ENCODE data around the gene CCDC117.
"Not testable (repeated sequence)": the region's sequence is repeated elsewhere in the genome, so short reads cannot be mapped to it uniquely, and the experiment has no call there.

CCDC117 gene, protein sequence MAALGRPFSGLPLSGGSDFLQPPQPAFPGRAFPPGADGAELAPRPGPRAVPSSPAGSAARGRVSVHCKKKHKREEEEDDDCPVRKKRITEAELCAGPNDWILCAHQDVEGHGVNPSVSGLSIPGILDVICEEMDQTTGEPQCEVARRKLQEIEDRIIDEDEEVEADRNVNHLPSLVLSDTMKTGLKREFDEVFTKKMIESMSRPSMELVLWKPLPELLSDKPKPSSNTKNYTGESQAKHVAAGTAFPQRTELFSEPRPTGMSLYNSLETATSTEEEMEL

DNA sequence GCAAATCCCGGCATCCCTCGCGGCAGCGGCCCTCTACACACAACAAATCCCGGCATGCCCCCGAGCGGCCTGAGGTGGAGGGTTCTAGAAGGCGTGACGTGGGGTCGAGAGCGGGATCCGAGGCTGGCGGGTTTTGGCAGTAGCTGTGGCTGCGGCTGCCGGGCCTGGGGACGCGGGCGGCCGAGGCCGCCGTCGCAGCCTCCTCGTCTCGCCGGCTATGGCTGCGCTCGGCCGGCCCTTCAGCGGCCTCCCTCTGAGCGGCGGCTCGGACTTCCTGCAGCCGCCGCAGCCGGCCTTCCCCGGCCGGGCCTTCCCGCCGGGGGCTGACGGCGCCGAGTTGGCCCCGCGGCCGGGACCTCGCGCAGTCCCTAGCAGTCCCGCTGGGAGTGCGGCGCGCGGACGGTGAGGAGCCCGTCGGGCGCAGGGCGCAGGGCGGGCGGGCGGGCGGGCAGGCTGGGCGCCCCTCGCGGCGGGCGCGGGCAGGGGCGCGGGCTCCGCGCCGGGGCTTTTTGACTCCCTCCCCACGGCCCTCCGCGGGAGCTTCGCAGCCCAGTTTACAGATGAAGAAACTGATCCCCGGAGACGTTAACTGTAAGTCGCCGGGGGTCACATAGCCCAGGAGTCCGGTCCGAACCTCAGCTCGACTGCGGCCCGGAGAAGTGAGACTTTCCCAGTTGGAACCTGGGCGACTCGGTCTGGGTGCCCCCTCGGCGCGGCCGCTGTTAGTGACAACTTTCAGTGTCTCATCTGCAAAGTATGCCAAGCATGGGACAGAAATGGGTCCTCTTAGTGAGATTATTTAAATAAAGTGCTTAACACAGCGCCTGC is at the start of gene CCDC117:
Gene CCDC117, plus strand, starts transcription at position 63 of the 828 bp plus-strand sequence. Its CDS starts 155 bp downstream, at position 218.
- DNase-seq, result peak; percentile 93

DNA sequence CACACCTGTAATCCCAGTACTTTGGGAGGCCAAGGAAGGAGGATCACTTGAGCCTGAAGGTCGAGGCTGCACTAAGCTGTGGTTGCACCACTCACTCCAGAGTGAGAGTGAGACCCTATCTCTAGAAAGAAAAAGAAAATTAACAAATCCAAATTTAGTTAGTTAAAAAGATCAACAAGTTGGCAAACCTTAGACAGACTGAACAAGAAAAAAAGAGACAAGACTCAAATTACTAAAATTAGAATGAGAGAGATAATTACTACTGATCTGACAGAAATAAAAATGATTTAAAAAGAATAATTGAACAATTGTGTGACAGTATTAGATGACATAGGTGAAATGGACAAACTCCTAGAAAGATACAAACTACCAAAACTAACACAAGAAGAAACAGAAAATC is 44.5 kb upstream of the CCDC117 start:
- no peak for DNase-seq

GRCh38 chr22:28728621-28729313 is 43.7 kb upstream of the CCDC117 start:
- DNase-seq, result no peak

- DNase-seq, result no peak
Measured at GRCh38 chr22:28730179-28730578, 42.3 kb upstream of the CCDC117 start.

DNA sequence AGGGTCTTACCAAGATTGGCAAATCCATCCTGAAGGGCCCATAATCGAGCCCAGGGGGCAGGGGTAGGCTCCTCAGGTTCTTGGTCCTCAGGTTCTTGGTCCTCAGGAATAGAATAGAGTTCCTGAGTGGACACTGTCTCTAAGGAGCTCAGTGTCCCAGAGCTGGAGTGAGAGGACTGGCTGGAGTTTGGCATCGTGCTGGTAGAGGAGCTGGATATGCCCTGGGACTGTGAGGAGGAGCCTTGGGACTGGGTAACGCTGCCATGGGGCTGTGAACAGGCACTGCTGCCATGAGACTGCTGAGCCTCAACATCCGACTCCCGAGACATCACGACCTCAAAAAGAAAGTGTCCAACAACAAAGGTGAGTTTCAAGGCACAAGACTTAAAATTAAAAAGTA is 38.1 kb upstream of the CCDC117 start:
- no peak for DNase-seq

- DNase-seq, result no peak
Measured at GRCh38 chr22:28736301-28737155, 36.0 kb upstream of the CCDC117 start.

GRCh38 chr22:28737701-28738100 is 34.8 kb upstream of the CCDC117 start:
- no peak for DNase-seq

- not testable (repeated sequence) for DNase-seq
Measured at GRCh38 chr22:28738876-28739275, 33.6 kb upstream of the CCDC117 start.

GRCh38 chr22:28741200-28741784 is 31.2 kb upstream of the CCDC117 start:
- DNase-seq, result no peak

DNA sequence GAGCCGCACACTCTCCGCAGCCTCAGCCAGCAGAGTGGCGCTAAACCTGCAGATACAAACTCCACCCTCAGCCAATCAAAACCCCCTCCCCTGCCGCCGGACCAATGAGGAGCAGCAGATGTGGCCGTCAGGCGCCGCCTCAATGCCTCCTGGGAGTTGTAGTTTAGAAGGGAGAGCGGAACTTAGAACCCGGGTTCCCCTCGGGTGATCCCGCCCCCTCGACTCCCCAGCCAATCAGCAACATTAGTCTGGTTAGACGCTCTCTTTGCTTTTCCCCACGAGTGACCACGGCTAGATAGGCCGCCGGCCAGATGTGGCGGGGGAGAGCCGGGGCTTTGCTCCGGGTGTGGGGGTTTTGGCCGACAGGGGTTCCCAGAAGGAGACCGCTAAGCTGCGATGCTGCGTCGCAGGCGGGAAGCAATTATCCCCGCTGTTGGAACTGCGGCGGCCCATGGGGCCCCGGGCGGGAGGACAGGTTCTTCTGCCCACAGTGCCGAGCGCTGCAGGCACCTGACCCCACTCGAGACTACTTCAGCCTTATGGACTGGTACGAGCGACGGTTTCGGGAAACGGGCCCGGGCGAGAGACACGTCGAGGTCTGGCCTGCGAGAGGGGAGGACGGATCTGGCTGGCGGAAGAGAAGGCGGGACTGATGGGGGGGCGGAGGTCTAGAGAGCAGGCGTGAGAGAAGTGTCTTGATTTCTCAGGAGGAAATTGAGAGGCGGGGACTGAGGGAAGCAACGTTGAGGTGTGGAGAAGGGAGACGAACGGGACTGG is 30.5 kb upstream of the CCDC117 start, which contains the start of the genes CHEK2 and HSCB:
Gene CHEK2, minus strand, starts transcription at position 36 of the 777 bp plus-strand sequence. CDS start 7,099 bp downstream, outside the sequence.
Gene HSCB, plus strand, starts transcription at position 255 of the 777 bp plus-strand sequence. Its CDS starts 57 bp downstream, at position 312.
- DNase-seq, result peak; percentile 98

DNA sequence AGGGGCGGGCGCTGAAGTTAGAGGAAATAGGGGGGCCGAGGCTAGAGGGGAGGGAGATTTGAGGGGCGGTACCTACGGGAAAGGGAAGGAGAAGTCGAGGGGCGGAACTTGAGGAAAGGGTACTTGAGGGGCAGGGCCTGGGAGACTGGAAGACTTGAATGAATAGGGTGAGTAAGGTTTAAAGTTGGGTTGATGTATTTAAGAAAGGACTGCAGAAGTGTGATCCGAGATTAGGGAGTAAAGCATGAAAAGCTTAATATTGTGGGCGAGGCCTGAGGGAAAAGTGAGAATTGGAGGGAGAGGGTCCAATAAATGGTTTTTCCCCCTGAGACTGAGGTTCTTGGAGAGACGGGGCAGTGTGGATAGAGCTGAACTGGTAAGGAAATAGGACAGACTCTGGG is 29.9 kb upstream of the CCDC117 start:
- DNase-seq, result no peak

DNA sequence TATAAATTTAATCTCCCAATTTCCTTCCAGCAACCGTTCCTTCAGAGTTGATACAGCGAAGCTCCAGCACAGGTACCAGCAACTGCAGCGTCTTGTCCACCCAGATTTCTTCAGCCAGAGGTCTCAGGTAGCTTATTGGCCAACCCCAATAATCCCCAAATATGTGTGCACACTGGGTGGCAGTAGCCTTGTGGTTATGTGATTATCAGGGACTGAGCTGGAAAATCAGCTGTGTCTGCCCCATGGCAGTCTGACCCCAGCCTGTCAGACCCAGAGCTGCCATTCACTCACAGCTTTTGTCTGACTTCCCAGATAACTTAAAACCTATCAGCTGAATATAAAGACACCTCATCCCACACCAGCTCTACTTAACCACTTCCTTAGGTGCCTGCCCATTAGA is 28.6 kb upstream of the CCDC117 start:
- no peak for DNase-seq

- DNase-seq, result no peak
Measured at GRCh38 chr22:28750471-28750881, 22.0 kb upstream of the CCDC117 start.

DNA sequence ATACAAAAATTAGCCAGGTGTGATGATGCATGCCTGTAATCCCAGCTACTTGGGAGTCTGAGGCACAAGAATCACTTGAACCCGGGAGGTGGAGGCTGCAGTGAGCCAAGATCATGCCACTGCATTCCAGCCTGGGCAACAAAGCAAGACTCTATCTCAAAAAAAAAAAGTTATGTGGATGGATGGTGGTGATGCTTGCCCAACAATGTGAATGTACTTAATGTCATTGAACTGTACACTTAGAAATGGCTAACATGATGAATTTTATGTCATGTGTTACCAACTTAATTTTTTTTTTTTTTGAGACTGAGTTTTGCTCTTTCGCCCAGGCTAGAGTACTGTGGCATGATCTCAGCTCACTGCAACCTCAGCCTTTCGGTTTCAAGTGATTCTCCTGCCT is 18.0 kb upstream of the CCDC117 start:
- not testable (repeated sequence) for DNase-seq

DNA sequence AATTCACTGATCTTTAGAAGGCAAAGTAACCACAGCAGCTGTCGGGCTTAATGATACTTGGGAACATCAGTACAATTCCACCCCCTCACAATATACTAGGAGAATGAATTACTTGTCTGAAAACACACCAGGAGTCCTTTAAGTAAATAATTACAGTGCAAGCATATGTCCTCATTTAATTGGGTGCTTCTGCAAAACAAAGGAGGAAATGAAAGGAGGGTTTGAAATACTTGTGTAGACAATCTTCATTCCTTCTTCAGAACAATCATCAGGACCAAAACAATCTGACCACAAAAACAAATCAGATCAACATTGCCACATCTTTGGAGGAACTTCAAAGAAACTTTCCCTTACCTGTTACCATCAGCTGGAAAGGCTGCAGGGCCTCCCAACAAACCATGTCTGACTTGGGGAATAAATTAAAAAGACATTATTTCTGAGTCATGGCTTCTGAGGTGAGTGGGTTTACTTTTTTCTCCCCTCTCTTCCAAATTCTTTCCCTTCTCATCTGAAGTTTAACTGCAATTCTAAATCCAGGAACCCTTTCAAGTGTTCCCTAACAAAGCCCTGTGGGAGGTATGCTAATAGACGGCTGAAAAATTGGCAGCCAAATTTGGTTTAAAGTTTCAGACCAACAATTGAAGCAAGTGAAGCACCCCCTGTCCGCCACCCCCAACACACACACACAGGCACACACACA is 12.5 kb upstream of the CCDC117 start:
- DNase-seq, result no peak

GRCh38 chr22:28761449-28761755 is 11.1 kb upstream of the CCDC117 start:
- no peak for DNase-seq

- DNase-seq, result not testable (repeated sequence)
Measured at GRCh38 chr22:28762000-28762399, 10.5 kb upstream of the CCDC117 start.

DNA sequence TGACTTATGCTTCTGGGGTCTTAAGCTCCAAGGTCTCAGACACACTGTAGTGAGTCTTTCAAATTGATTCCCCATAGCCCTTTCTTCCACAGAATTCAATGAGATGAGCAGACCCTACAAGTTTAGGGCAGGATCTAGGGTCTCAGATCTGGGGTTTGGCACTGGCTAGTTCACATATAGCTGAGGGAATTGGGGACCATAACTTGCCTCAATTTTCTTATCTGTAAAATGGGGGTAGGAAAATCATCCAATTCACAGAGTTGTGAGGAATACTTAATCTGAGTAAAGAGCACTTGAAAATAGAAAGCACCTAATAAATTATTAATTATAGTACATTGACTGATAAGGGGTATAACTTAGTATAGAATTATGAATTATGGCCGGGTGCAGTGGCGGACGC is 5.9 kb upstream of the CCDC117 start:
- no peak for DNase-seq

GRCh38 chr22:28768701-28769393 is 3.6 kb upstream of the CCDC117 start:
- DNase-seq, result no peak
